GM19099 (cell line): Measurements from ENCODE around the gene TMEM143.

Experiments
- POLR2A ChIP-seq: IDR thresholded peaks from 3 replicates; pipeline ENCODE4 v1.6.1; 2011; ENCODE audit warnings: low read depth; ENCODE audit not compliant: insufficient read length; ENCODE audit errors: extremely low read depth

The TMEM143 gene

DNA sequence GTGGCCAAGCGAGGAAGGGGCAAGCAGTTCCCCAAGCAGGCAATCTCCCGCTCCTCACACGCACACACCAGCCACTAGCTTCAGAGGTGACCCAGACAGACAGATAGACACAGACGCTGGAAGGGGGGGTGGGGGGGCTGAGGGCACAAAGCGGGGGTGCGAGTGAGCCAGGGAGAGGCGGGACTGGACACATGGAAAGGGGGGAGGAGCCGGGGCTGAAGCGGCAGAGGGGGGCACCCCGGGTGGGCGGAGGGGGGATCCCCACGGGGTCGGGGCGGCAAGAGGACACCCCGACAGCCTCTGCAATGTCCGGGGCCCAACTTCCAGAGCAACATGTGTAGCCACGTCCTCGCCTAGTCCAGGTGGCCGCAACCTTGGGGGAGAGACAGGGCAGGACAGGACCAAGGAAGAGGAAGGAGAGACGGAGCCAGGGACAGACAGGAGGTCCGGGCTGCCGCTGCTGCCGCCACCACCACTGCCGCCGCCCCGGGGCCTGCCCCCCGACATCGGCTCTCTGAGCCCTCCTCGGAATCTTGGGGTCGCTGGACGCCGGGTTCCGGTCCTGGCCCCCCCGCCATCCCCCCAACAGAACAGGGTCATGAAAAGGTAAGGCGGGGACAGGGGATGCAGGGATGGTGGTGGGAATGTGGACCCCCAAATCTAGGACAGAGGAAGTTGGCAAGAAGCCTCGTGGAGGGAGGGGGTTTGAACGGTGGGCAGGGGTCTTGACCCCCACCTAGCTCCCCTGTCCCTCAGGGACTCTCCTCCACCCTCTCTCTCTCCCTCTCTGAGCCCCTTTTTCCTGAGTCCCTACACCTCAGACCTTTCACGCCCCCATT, 30.8 kb upstream of the TMEM143 start:
- TF ChIP-seq POLR2A: no peak

GRCh38 chr19:48393559-48394330, 30.0 kb upstream of the TMEM143 start, which contains the start of gene GRIN2D:
TSS of gene GRIN2D (plus strand) at chr19:48393668. CDS start at chr19:48398393, 4,725 bp downstream.
- no peak for TF ChIP-seq POLR2A

GRCh38 chr19:48392860-48393558, 29.3 kb upstream of the TMEM143 start:
- TF ChIP-seq POLR2A: no peak

DNA sequence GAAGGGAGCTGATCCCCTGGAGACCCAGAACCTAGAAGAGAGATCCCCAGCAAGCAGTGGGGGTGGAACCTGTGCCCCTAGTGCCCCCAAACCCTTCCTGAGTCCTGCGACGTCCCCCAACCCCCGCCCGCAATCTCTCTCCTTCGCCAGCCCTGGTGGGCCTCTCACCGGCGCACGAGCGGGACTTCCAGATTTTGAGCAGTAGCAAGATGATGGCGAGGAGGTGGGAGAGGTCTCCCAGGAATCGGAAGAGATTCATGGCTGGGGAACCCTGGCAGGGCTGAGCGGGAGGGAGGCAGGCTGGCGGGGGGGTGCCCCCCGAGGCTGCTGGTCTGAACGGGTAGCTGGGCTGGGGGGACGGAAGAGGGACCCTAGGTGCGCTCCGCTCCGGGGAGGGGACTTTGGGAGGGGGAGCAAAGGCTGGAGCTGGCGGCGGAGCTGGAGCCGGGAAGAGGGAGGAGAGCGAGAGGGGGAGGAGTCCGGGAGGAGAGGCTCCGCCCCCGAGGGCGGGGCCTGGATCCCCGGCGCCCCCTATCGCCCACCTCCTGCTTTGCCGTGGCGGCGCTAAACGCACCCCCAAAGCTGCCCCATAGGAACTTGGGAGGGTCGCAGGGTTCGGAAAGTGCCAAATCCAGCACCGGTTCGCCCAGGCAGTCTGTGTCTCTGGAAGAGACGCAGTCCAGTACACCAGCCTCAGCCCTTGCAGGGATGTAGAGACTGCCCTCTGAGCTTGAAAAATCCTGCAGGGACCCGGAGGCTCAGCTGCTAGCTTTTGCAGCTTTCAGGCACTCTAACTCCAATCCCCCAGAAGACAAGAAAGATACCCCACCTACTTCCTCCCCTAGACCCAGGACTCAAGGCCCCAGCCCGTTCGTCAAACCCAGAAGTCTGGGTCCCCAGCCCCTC, 27.6 kb upstream of the TMEM143 start, which contains the start of gene KDELR1:
Gene KDELR1 (minus strand): TSS at position 452 of the 906 bp plus-strand sequence. CDS start 193 bp downstream, at position 259.
- TF ChIP-seq POLR2A: peak; percentile 61

DNA sequence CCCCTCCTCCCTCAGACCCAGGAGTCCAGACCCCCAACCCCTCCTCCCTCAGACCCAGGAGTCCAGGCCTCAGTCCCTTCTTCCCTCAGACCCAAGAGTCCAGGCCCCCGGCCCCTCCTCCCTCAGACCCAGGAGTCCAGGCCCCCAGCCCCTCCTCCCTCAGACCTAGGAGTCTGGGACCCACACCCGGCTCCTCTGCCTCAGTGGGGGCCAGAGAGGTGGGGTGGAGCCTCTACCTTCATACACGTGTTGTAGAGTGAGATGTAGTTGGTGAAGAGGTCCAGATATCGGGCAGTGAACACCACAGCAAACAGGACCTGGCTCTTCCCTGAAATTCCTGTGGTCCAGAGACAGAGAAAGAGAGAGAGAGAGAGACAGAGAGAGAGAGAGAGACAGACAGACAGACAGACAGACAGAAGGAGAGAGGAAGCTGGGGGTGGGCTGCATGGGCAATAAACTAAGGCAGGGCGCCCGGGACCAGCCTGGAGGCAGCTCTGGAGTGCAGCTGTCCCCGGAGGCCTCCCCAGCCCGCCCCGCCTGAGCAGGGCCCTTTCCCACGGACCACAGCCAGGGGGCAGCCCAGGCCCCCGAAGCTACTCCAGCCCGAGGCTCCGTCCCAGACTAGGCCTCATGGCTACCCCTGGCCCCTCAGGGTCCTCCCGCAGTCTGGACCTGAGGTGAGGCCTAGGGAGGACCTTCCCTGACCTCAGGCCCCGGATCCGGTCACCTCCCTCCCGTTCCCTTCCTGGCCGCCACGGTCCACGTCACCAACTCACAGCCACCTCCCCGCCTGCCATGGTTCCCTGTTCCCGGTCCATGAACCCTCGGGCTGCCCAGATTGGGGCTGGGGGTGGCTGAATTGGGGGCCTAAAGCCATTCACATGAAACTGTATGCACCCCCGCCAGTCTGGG, 26.7 kb upstream of the TMEM143 start:
- TF ChIP-seq POLR2A: no peak

DNA sequence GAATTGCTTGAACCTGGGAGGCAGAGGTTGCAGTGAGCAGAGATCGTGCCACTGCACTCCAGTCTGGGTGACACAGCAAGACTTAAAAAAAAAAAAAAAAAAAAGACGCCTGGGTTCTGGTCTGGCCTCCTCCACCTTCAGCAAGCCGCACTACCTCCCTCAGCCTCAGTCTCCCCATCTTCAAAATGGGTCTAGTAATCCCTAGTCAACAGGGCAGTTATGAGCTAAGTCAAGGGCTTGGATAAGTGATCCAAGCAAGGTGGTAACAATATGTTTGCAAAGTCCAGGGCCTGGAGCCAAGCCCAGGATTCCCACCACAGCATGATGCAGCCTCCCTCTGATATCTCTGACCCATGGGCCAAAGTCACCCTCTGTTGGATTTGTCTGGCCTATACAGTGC, 23.2 kb upstream of the TMEM143 start:
- no peak for TF ChIP-seq POLR2A

DNA sequence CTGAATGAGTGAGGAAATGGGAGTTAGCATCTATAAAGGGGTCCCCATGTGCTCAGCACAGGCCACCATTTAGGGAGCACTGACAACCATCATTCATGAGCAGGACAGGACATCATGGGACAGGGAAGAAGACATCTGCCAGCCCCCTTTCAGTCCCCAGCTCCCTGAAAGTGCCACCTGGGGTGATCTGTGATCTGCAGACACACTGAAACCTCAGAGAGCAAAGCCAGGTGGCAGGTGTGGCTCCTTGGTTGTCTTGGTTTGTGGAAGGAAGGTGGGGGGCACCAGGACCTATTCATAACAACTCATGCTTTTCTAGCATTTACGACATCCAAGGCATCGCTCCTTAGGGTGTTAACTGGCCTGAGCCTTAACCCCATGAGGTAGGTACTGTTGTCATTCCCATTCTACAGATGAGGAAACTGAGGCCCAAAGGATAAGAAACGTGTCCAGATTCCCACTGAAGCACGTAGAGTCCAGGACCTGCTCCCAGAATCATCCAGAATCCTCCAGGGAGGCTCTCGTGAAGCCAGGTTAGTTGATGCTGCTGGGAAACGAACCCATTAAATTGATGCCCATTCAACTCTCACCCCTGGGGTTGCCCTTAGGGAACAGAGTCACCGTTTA, 21.8 kb upstream of the TMEM143 start:
- TF ChIP-seq POLR2A: no peak

- TF ChIP-seq POLR2A: no peak
These were observed 18.5 kb upstream of the TMEM143 start for GRCh38 chr19:48382286-48382685.

- TF ChIP-seq POLR2A: no peak
These were observed 17.6 kb upstream of the TMEM143 start for GRCh38 chr19:48381178-48381950.

GRCh38 chr19:48379058-48379457, 15.3 kb upstream of the TMEM143 start:
- no peak for TF ChIP-seq POLR2A

DNA sequence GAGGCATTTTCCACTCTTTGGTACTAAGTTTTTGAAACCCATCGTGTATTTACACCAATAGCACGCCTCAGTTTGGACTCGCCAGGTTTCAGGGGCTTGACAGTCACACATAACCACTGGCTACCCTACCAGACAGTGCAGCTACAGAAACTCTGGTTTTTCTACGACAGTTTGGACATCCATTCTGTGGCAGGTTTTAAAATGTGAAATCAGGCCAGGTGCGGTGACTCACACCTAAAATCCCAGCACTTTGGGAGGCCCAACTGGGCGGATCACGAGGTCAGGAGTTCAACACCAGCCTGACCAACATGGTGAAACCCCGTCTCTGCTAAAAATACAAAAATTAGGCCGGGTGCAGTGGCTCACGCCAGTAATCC, 14.4 kb upstream of the TMEM143 start:
- TF ChIP-seq POLR2A: no peak

DNA sequence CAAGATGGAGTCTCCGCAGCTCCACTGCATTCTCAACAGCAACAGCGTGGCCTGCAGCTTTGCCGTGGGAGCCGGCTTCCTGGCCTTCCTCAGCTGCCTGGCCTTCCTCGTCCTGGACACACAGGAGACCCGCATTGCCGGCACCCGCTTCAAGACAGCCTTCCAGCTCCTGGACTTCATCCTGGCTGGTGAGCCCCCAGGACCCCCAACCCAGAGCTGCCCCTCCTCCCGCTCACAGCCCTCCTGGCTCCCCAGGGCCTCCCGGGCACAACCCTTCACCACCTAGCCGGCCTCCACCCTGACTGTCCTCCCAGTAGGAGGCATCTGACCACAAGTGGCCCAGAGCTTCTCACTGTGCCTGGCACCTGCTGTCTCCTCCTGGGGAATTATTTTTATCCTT, 9.8 kb upstream of the TMEM143 start:
- TF ChIP-seq POLR2A: no peak
